GM18520 (cell line): ENCODE results near the gene DGKB.

Source experiments
- ATAC-seq: cut with Tn5 transposase; IDR thresholded peaks from one replicate; pipeline ENCODE4 v1.9.1; 2021; ENCODE audit not compliant: unreplicated experiment

Gene DGKB

DNA sequence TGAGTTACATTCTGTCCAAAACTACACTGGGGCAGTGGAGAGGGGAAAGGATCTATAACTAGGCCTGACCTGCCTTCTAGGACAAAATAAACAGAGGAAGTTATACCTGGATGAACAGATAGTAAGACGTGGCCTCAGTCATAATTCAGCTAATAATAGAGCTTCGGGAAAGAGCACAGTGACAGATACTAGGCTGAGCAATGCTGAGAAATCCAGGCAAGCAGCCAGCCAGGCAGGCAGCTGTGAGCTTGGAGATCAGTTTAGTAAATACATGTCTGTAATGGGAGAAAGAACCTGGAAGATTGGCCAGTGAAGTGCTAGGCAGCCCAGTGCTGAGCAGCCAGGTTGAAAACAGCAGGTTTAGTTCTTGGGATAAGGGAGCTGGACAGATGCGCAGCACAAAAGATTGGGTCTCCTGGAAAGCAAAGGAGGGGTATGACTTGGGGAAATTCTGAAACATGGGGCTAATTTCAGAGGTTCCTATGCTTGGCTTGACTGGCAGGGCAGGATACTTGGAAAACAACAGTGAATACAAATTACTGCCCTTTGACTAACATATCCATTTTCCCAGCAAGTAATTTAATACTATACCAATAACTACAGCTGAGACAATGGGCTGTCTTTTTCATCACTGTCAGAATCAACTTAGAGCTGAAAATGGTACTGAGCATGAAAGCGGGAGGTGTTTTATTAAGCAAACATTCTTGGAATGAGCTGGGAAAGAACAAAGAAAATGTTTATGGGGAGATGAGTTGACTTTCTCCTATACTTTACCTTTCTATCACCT is 140.8 kb downstream of the DGKB start:
- no peak for ATAC-seq

DNA sequence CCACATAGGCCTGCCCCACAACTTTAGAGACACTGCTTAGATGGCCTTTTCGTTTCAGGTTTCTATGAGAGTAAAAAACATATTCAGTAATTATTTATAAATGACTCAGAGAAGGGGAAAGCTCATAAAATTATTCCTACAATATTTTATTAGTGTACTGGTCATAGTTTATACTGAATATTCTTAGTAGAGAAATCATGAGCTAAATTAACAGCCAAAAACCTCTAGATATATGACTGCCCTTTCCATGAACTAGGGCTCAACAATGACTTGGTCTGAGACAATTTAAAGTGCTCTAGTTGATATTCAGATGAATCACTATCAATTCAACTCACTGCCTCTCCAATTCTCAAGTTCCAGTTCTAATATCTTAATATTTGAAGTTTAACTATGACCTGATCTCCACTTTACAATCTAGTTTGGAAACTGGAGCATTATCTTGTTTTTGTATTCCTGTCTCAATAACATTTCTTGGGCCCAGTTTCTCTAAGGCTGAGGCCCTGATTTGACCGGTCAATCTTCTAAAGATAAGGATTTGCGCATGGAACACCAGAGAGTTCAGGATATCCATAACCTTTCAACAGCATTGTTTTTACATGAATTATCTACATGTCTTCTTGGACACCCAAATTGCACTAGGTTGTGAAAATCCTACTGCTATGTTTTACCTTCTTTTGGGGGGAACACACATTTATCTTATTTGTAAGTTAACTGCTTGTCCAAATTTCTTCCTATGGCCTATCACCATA is 141.6 kb downstream of the DGKB start:
- no peak for ATAC-seq

DNA sequence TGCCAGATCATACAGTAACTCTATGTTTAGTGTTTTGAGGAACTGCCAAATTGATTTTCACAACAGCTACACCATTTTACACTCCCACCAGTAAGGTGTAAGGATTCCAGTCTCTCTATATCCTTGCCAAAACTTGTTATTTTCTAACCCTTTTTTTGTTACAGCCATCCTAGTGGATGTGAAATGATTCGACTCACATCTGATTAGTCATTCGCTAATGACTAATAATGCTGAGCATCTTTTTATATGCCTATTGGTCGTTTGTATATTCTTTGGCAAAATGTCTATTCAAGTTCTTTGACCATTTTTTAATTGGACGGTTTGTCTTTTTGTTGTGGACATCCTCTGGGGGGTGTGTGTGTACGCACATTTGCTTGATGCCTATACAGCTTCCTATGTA is 142.8 kb downstream of the DGKB start:
- no peak for ATAC-seq

DNA sequence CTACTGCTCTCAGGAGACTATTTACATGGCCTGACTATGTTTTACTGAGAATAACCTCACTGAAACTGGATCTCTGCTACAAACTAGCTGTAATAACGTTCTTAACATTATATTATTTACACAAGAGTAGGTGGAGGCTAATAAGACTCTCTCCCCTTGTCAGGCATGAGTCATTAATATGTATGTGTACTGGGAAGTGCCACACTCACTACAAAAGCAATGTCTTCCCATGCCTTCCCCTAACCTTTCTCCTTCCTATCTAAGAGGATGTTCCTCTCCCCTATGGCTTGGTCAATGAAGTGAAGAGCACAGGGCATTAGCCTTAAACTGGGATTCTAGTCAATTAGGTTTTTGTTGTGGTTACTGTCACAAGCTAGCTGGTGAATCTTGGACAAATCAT is 147.9 kb downstream of the DGKB start:
- ATAC-seq: no peak

DNA sequence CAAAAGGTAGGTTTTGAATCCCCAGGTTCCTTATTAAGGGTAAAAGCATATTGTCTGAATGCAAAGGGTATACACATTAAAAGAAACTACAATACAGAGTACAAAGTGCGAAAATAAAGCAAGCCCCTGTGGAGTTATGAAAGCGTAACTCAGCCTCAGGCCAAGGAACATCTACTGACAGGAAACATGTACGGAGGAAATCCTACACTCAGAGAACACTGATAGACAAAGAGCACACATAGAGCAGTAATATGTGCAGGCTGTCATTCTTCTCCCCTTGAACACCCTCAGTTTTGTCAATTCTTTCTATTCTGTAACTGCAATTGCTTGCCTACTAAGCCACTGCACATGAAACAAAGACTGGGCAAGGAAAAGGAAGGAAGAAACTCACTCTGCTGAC is 150.2 kb downstream of the DGKB start:
- ATAC-seq: no peak

DNA sequence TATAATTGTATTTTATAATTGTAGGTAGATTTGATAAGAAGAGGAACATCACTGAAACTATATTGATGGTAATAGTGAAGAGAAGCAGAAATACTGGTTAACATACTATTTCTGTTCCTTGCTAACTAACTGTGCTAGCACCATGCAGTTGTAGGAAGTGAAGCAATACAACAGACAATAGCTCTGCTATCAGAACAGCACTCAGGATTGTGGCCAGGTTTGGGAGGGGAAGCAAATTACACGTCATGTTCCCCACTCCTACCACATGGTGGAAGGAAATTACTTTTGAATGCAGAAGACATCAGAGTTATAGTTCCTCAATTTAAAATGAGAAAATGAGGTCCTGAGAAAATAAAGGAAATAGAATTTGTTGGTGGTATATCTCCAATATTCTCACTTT is 151.1 kb downstream of the DGKB start:
- ATAC-seq: no peak

DNA sequence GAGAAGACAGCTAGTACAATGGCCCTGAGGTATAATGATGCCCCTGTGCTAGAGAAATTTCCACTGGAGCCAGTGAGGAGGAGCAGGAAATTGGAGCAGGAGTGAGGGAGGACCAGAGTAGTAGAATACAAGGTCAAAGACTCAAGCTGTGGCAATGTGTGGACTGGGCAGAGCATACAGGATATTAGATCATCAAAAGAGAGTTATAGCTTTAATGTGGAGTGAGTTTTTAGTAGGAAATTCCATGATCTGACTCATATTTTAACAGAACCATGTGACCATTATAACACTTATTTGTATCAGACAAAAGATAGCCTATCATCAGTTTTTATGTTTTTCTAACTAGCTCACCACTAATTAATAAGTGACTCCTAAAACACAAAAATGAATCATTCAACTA is 154.1 kb downstream of the DGKB start:
- ATAC-seq: no peak

DNA sequence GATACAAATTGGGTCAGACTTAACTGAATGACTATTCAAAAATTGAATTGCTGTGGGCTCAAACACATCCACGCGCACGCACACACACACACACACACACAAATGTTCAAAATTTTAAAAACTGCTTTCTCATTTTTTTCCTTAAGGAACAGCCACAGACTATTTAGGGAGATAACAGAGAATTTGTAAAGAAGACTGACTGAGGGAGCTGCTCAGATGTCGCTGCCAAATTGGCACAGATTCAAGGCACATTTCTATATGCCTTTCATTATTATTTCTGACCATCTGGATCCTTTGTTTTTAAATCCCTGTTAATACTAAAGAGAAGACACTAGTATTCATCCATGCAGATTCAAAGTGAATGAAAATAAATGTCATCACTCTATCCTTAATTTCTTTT is 154.8 kb downstream of the DGKB start:
- ATAC-seq: no peak

DNA sequence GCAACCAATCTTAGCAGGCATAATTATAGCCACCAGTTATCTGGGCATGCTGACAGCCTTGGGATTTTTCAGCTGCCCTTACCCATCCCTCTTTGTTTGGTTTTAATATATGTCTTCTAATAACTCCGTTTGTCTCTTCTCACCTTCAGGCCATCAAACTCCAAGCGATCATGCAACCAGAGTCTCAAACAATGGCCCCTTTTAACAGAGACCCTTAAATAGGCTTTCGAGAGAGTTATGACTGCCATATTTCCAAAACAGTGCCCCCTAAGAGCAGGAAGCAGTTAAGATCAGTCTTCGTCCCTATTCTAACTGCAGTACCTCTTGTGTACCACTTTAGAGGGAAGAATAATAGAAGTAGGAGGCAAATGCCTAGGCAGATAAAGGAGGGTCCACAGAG is 157.5 kb downstream of the DGKB start:
- no peak for ATAC-seq

DNA sequence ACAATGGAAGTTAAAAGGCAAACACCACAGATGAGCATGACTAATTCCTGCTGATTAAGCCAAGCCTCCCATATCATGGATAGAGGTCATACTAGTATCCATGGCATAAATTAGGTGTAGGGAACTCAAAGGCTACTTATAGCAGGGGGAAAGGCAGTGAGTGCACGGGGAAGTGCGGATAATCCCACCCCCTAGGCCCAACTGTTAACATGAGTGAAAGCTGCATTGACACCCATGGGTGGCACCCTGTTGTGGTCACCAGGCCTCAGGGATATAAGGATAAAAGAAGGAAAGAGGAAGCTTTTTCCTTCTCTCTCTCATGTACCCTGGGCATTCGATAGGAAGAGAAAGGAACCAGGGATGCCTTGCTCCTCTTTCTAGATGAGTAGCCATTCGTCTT is 161.9 kb downstream of the DGKB start:
- ATAC-seq: no peak

DNA sequence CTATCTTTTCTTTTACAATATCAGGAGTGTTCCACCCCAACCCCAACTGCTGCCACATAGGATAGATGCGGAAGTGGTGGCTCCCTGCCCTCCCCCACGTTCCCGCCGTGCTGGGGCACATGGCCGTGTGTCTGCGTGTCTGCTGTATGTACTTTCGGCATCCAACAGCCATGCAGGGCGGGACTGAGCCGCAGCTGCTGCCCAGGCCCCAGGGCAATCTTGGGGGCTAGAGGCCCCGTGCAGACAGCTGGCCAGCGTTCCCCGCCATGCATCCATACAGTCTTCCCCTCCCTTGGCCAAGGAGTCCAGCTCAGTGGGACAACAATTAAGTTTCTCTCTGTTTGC is 162.7 kb downstream of the DGKB start:
- ATAC-seq: no peak

DNA sequence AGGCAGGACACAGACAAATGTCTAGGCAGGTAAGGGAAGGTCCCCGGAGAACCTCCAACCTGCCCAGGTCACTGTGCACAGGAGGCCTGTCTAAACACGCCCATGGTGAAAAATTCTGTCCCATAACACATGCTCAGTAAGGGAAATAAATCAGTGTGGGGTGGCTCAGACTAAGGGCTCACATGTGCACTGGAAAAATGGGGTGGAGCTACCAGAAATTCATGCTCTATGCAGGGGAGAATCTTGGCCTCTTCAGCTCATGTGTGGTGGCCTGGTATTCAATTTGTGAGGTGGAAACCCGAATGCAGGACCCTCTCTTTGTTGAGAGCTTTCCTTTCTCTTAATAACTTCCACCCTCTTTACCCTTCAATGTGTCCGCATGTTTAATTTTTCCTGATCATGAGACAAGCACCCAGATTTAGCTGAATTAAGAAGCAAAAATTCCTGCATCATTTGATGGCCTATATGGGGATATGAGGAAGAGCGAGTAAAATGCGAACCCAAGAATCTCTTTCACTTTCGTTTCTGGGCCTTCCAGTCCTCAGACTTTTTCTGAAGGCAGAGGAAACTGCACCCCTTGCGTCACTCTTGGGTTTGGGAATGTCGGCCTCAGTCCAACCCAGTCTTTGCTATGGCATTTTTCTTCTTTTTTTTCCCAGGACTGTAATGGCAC is 163.2 kb downstream of the DGKB start:
- ATAC-seq: no peak

DNA sequence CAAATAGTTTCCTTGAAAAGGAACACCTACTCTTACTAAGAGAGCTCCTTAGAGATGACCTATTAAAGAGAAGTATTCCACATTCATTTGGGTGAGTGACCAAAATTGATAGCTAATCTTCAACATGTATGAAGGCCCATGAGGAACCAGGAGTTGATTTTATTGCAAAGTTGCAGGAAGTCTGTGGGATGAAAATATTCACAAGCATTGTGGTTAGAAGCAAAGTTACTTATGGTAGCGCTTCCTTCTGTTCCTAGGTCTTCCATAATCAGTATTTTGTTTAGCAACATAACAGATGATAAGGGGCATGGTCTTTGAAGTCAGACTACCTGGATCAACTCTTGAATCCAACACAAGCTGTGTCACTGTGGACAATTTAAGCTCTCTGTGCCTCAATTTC is 164.5 kb downstream of the DGKB start:
- ATAC-seq: no peak

DNA sequence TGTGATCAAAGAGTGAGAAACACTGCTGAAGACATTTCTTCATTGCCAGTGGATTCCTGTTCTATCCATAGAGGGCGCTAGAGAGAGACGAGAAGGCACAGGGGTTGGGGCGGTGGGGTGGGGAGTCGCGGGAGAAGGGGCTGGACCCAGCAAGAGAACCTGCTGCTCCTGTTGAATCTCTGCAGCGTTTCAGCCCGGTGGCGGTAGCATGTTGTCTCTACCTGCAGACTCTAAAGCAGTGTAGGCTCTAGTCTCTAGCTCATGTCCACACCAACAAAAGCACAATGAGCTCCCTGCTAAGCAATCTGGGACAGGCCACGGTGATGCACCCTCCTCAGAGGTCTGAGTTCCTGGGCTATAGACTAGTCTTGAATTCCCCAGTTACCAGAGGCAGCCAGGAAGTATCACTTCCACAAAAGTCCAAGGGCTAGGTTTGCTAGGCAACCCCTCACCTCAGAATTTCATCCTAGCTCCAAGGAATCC is 167.7 kb downstream of the DGKB start:
- no peak for ATAC-seq

DNA sequence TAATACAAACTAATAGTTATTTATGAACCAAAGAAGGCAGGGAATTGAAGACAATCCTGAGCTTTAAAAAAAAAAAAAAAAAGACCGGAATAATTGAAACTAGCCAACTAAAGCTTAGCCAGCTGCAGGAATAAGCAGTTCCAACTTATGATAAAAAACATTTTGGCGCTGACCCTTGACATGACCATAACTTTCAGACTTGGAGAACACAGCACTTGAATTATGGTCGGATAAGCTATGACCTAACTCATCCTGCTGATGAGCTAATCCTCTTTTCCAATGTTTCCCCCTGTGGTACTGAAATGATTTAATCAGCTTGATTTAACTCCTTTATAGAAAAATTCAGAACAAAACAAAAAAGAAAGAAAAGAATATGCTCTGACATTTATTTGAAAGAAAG is 181.8 kb downstream of the DGKB start:
- ATAC-seq: no peak

DNA sequence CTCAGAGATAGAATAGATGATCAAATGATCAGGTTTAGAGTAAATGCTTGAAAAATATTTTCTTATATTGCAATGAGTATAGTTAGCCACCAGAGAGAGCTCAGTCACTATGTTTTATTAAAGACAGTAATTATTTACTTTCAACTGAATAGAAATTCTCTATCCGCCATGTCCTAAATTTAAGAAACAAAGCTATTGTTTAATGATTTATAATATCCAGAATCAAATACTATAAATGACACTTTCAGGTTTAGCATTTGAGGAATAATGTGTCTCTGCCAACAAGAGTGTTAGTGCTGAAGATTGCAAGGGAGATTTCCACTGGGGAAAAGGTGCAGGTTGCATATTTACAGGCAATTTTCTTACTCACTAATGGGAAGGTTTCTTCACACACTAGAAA is 184.7 kb downstream of the DGKB start:
- no peak for ATAC-seq

DNA sequence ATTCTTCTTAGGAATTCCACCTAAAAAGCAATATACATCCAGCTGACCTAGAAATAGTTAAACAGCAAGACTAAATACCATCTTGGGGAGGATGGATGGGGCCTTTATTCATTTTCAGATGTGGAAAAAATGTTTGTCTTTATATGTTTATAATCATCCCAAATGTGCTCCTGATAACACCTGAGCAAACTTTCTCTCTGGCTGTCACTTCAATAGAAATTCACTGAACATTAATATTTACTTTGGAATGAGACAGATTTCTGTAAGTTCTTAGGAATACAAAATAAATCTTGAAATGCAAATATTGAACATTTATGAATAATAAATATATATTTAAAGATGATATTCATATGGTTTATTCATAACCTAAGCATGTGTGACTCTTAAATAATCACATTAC is 185.4 kb downstream of the DGKB start:
- ATAC-seq: no peak

DNA sequence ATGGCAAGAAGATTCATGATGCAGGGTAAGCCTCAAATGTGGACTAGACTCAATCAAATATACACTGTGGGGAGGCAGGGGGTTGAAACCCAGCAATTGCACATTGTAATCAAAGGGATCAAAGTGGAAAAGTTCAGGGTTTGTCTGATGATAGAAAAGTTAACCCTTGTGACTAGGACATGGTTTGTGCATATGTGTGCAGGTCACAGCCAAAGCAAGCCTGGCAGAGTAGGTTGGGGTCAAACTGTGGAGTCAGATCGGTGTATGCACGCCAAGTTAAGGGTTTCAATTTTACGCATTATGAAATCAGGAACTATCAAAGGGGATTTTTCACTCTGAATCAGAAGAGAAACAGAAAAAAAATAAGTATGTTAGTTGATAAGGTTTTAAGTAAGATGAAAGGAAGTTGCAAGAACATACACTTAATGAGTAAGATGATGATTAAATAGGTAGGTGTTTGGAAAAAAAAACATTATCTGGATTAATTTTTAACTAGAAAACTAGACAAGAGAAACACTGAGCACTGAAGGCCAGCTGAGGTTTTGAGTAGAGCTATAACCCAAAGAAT is 188.3 kb downstream of the DGKB start:
- peak; percentile 96 for ATAC-seq

DNA sequence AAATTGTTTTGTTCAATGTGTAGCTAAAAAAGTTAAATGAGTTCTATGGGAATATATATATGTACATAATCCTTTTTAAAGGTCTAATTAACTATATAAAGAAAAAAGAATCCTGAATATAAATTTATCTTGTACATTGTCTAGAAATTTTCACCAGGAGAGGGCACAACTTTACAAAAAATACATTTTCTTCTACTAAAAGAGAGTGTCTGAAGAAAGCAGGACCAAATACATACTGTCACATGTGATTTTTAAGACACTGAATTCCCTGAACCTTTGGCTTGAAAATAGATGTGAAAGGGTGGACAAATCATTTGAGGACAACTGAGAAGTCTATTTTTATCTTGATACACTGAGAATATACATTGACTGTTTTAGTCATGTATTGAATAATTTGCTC is 204.3 kb downstream of the DGKB start:
- no peak for ATAC-seq

DNA sequence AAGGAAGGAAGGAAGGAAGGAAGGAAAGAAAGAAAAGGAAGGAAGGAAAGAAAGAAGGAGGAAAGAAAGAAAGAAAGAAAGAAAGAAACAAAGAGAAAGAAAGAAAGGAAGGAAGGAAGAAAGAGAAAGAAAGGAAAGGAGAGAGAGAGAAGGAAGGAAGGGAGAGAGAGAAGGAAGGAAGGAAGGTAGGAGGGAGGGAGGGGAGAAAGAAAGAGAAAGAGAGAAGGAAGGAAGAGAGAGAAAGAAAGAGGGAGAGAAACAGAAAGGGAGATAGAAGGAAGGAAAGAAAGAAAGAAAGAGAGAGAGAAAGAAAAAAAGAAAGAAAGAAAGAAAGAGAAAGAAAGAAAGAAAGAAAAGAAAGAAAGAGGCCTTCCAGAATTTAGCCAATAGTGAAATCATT is 204.9 kb downstream of the DGKB start:
- no peak for ATAC-seq

DNA sequence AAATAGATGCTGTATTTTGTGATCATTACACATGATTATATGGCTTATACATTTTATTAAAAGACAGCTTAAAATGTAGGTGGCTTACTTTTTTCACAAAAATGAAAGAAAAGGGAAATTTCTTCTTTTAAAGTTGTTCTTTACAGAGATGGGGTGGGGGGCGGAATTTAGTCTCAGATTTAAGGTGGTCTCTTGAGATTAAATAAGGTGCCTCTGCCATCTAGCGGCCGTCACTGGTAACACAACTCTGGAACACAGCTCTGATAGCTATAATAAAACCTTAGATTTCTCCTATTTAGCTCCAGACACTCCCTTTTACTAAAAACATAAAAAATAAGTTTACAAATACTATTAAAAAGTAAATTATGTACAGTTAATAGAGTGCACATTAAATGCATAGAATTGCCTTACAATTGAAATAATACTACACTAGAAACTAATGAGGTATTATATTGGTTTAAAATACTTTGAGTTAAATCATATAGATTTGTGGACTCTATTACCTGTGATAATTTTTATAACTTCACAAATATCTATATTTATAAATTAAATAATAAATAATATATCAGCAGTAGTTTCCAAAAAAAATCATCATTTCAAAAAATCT is 210.9 kb downstream of the DGKB start:
- no peak for ATAC-seq
